GM18526 (cell line): ENCODE data around the gene CYB561D1.

Experiments
- POLR2A ChIP-seq: IDR thresholded peaks from 3 replicates; pipeline ENCODE4 v1.6.1; 2011; ENCODE audit not compliant: insufficient read length; ENCODE audit errors: extremely low read depth

Gene CYB561D1

DNA sequence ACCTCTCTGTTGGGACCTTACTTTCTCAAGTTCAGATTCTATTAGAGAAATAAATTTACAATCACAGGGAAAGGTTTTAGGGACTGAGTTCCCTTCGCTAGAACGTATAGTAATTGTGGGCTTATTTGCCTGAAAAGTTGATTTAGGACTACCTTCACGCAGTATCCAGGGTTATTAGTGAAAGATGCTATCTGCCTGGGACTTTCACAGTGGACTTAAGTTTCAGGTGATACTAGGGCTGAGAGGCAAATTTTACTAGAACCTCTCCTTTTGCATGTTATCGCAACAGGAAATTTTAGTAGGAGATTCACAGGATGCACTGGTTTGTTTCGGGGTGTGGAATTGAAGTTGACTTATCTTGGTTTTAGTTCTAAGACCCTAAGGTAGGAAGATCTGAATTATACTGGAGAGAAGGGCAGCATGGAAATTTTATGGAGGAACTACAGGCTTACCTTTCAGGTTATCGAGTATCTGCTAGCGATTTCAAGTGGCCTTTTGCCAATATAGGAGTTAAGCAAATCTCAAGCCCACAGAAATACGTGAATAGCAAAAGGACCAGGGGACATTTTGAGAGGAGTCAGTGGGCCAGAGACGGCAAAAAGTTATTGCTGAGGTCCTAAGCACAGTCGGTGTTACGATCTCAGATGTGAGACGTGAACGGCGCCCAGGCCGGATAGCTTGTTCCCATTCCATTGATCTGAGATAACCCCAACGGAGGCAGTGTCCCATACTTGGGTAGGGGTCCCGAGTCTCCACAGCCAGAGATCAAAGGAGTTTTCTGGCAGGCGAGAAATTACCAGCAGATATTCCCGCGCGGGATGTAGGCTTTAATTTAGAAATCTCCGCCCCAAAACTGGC lies 53.8 kb downstream of the CYB561D1 start:
- no peak for TF ChIP-seq POLR2A

- TF ChIP-seq POLR2A: peak; percentile 89
Observed at GRCh38 chr1:109548321-109549267, 54.7 kb downstream of the CYB561D1 start, which contains the start of gene GNAI3. TSS of gene GNAI3 (plus strand) at chr1:109548615. CDS start at chr1:109548721, 106 bp downstream.
